ENCODE results near the gene CCR5AS.
"Not testable (repeated sequence)": the region's sequence is repeated elsewhere in the genome, so short reads cannot be mapped to it uniquely, and the experiment has no call there.

Gene CCR5AS

GRCh38 chr3:46435081-46435726, 28.3 kb upstream of the CCR5AS start:
- Histone ChIP-seq H3K36me3 (no peaks in the 10 kb centered on the region), H3K4me3 (no peak overlapping the region), H3K4me1 (replicated peaks) (no peaks in the 10 kb centered on the region), H3K27ac (no peak overlapping the region), H3K9me3 (no peaks in the 10 kb centered on the region), H3K27me3 (replicated peaks; ENCODE audit: insufficient read depth) (no peaks in the 10 kb centered on the region)
- DNase-seq (ENCODE audit: low spot score) = no peak
- TF ChIP-seq POLR2AphosphoS5 (IDR thresholded peaks at IDR 0.05) (no peak), POLR2A (IDR thresholded peaks at IDR 0.05) (no peak), CTCF (IDR thresholded peaks at IDR 0.05) (no peak)
- 86% methylated on average over 3 of the region's 3 CpGs for WGBS
- intact Hi-C loops (cut with DNase I) = no loop called here

- intact Hi-C loops (cut with DNase I) = no loop called here
- no peak for DNase-seq (ENCODE audit: low spot score)
- no peak for TF ChIP-seq POLR2AphosphoS5 (IDR thresholded peaks at IDR 0.05)
- no peak for TF ChIP-seq POLR2A (IDR thresholded peaks at IDR 0.05)
- Histone ChIP-seq H3K36me3 (no peaks in the 10 kb centered on the region), H3K4me3 (no peak overlapping the region), H3K27ac (no peak overlapping the region), H3K27me3 (replicated peaks; ENCODE audit: insufficient read depth) (no peaks in the 10 kb centered on the region), H3K4me1 (replicated peaks) (no peaks in the 10 kb centered on the region), H3K9me3 (no peaks in the 10 kb centered on the region)
- 88% methylated on average over 1 of the region's 1 CpG for WGBS
Measured at GRCh38 chr3:46433841-46434240, 27.0 kb upstream of the CCR5AS start.

- H3K4me3 ChIP-seq; H3K27me3 ChIP-seq (replicated peaks; ENCODE audit: insufficient read depth); H3K36me3 ChIP-seq; intact Hi-C loops (cut with DNase I); DNase-seq (ENCODE audit: low spot score); H3K27ac ChIP-seq; H3K9me3 ChIP-seq; H3K4me1 ChIP-seq (replicated peaks): not testable (repeated sequence)
- 78% methylated on average over 4 of the region's 4 CpGs for WGBS
Measured at GRCh38 chr3:46433118-46433517, 26.3 kb upstream of the CCR5AS start.

GRCh38 chr3:46431905-46432304, 25.0 kb upstream of the CCR5AS start:
- WGBS = 92% methylated on average over 5 of the region's 5 CpGs
- intact Hi-C loops (cut with DNase I); H3K4me1 ChIP-seq (replicated peaks); H3K36me3 ChIP-seq; H3K27ac ChIP-seq; H3K27me3 ChIP-seq (replicated peaks; ENCODE audit: insufficient read depth); H3K4me3 ChIP-seq; DNase-seq (ENCODE audit: low spot score); H3K9me3 ChIP-seq: not testable (repeated sequence)

- H3K4me3 ChIP-seq; H3K4me1 ChIP-seq (replicated peaks); H3K27ac ChIP-seq; intact Hi-C loops (cut with DNase I); H3K36me3 ChIP-seq; H3K27me3 ChIP-seq (replicated peaks; ENCODE audit: insufficient read depth); DNase-seq (ENCODE audit: low spot score); H3K9me3 ChIP-seq: not testable (repeated sequence)
- WGBS = 95% methylated on average over 1 of the region's 1 CpG
Measured at GRCh38 chr3:46430879-46431278, 24.0 kb upstream of the CCR5AS start.

GRCh38 chr3:46429671-46430070, 22.8 kb upstream of the CCR5AS start:
- intact Hi-C loops (cut with DNase I) = no loop called here
- no peaks in the 10 kb centered on the region for H3K36me3 ChIP-seq
- H3K4me1 ChIP-seq (replicated peaks) = no peaks in the 10 kb centered on the region
- 40% methylated on average over 5 of the region's 5 CpGs for WGBS
- no peak overlapping the region for H3K27ac ChIP-seq
- no peaks in the 10 kb centered on the region for H3K9me3 ChIP-seq
- no peak overlapping the region for H3K4me3 ChIP-seq
- DNase-seq (ENCODE audit: low spot score) = no peak
- H3K27me3 ChIP-seq (replicated peaks; ENCODE audit: insufficient read depth) = no peaks in the 10 kb centered on the region
- no peak for TF ChIP-seq POLR2A (IDR thresholded peaks at IDR 0.05)
- no peak for TF ChIP-seq CTCF (IDR thresholded peaks at IDR 0.05)
- TF ChIP-seq POLR2AphosphoS5 (IDR thresholded peaks at IDR 0.05) = no peak

GRCh38 chr3:46429250-46429649, 22.4 kb upstream of the CCR5AS start:
- no peak overlapping the region for H3K27ac ChIP-seq
- no peaks in the 10 kb centered on the region for H3K9me3 ChIP-seq
- H3K36me3 ChIP-seq = no peaks in the 10 kb centered on the region
- H3K4me1 ChIP-seq (replicated peaks) = no peaks in the 10 kb centered on the region
- H3K4me3 ChIP-seq = no peak overlapping the region
- TF ChIP-seq POLR2A (IDR thresholded peaks at IDR 0.05) = no peak
- no peak for TF ChIP-seq CTCF (IDR thresholded peaks at IDR 0.05)
- TF ChIP-seq POLR2AphosphoS5 (IDR thresholded peaks at IDR 0.05) = no peak
- H3K27me3 ChIP-seq (replicated peaks; ENCODE audit: insufficient read depth) = no peaks in the 10 kb centered on the region
- intact Hi-C loops (cut with DNase I) = no loop called here
- 43% methylated on average over 5 of the region's 5 CpGs for WGBS
- DNase-seq (ENCODE audit: low spot score) = no peak

Data from prostate gland (tissue), 2 donors.